Activated CD8-positive, alpha-beta T cell treated with anti-CD3 and anti-CD28 coated beads for 36 hours (primary cell): ENCODE measurements around the gene BEND6. TPM values are rescaled to one million over a fixed set of nuclear protein-coding genes. Genes with fewer than 3 reads are reported as not detected.

Source experiments
- ATAC-seq: fragments of 200-7000 bp; cut with Tn5 transposase; one replicate; pipeline ENCODE4 v1.10.0; 2021; ENCODE audit warnings: mild to moderate bottlenecking, moderate library complexity
- CTCF ChIA-PET: fragments of 350-600 bp; sonication (Branson Sonifier 250); formaldehyde crosslinking; loops from one replicate; lab custom pipeline; 2021; ENCODE audit warnings: antibody characterized with exemption; lab: Charles Lee
- POLR2A ChIA-PET: fragments of 350-600 bp; sonication (Branson Sonifier 250); formaldehyde crosslinking; loops from one replicate; lab custom pipeline; 2021; ENCODE audit warnings: antibody characterized with exemption; lab: Charles Lee
- DNase-seq: peaks from one replicate; pipeline ENCODE4 v3.0.0-alpha.2; 2020
- H3K27ac Mint-ChIP-seq: one replicate; pipeline ENCODE4 v1.8.0; 2021; ENCODE audit warnings: mild to moderate bottlenecking, mixed read lengths
- H3K27me3 Mint-ChIP-seq: one replicate; pipeline ENCODE4 v1.8.0; 2021; ENCODE audit warnings: mixed read lengths
- H3K36me3 Mint-ChIP-seq: one replicate; pipeline ENCODE4 v1.8.0; 2021; ENCODE audit warnings: low read depth, mixed read lengths
- H3K4me1 Mint-ChIP-seq: one replicate; pipeline ENCODE4 v1.8.0; 2021; ENCODE audit warnings: low read depth, mixed read lengths
- H3K4me3 Mint-ChIP-seq: one replicate; pipeline ENCODE4 v1.8.0; 2021; ENCODE audit warnings: mild to moderate bottlenecking, moderate library complexity, mixed read lengths
- H3K9me3 Mint-ChIP-seq: one replicate; pipeline ENCODE4 v1.8.0; 2021; ENCODE audit warnings: mixed read lengths
- CTCF ChIP-seq: fragments of 200-600 bp; IDR thresholded peaks from one replicate; pipeline ENCODE4 v1.8.0; 2022; ENCODE audit warnings: antibody characterized with exemption, mild to moderate bottlenecking
- intact Hi-C: fragments of 100-400 bp; cut with micrococcal nuclease; formaldehyde crosslinking; loops from one replicate; pipeline ENCODE4 v1.10.0; 2022
- total RNA-seq, 2 experiments: library from RNA; stranded (reverse); gene quantifications; one replicate each; pipeline ENCODE4 v1.2.3, GENCODE V29; 2021

Gene BEND6
- total RNA-seq, 2 experiments from 2014 or later: not detected

DNA sequence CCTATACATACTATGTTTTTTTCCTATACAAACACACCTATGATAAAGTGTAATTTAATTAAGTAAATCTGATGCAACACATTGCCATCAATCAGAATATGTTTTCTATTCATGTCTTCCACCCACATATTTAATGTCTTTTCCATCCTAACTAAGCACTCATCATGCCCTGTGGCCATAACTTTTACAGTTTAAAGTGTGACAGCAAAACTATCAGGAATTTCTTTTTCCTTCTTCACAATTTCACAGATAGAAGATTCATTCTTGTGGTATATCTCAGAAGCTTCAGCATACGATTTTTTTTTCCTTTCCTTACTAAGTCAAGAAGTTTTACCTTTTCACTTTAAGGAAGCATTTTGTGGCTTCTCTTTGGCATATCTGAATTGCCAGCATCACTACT lies 7.0 kb upstream of the BEND6 start:
- no peak overlapping the region for H3K27ac Mint-ChIP-seq
- no peaks in the 10 kb centered on the region for H3K4me1 Mint-ChIP-seq
- DNase-seq (no peak), ATAC-seq (no peak)
- no peak overlapping the region for H3K4me3 Mint-ChIP-seq
- TF ChIP-seq CTCF: no peak
- intact Hi-C loops: no loop called here
- ChIA-PET CTCF (no interaction called here), POLR2A (no interaction called here)
- H3K9me3 Mint-ChIP-seq: no peaks in the 10 kb centered on the region
- H3K27me3 Mint-ChIP-seq: peaks cover 51% of the 10 kb centered on the region
- no peaks in the 10 kb centered on the region for H3K36me3 Mint-ChIP-seq

- TF ChIP-seq CTCF: no peak
- Mint-ChIP-seq H3K27me3 (peaks cover 62% of the 10 kb centered on the region), H3K9me3 (no peaks in the 10 kb centered on the region), H3K4me1 (peaks cover 6% of the 10 kb centered on the region), H3K36me3 (no peaks in the 10 kb centered on the region), H3K27ac (no peak overlapping the region), H3K4me3 (no peak overlapping the region)
- ATAC-seq (no peak), DNase-seq (no peak)
- intact Hi-C loops: no loop called here
- ChIA-PET CTCF (no interaction called here), POLR2A (no interaction called here)
Measured at GRCh38 chr6:56949265-56949664, 5.6 kb upstream of the BEND6 start.

GRCh38 chr6:56949925-56950495 lies 4.9 kb upstream of the BEND6 start:
- Mint-ChIP-seq H3K4me1 (peaks cover 8% of the 10 kb centered on the region), H3K27ac (no peak overlapping the region), H3K4me3 (no peak overlapping the region), H3K36me3 (no peaks in the 10 kb centered on the region), H3K9me3 (no peaks in the 10 kb centered on the region), H3K27me3 (peaks cover 61% of the 10 kb centered on the region)
- ATAC-seq (no peak), DNase-seq (no peak)
- intact Hi-C loops: no loop called here
- CTCF ChIA-PET: interaction anchor here (1.0 to 2.3 kb wide), 2 partner anchors 11 to 46 kb away, joined by 6 read pairs; no protein-coding TSS in a partner anchor
- POLR2A ChIA-PET: no interaction called here
- TF ChIP-seq CTCF: no peak

DNA sequence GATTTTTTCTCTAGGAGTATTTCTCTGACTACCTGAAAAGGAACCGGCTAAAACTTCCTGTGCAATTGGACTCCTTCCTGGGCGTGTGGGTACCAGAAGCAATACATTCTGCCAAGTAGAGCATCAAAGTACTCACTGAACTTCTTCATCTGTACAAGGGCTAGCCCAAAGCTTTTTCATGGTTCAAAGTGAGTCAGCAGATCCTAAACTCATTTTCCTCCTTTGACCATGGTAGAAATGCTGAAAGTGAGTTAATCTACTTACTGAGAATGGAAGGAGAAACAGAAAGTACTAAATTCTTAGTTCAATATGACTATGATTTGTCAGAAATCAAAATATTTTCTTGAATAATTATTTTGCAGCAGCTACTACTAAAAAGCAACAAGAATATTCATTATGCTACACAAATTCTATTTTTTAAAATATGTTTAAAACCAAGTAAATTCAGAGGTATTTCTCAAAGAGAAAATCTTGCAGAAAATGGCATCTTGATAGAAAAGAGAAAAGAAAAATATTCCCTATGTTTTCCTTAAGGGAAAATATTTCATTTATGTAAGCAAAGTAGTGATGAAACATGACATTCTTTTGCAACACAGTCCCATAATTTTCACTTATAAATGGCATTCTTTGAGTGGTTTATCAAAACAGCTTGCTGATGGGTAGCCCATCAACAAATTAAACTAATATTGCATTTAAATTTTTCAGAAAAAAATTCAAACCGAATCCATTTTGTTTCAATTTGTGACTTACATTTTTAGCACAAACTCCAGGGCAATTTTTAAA lies 3.7 kb upstream of the BEND6 start:
- ATAC-seq (no peak), DNase-seq (no peak)
- TF ChIP-seq CTCF: no peak
- no peaks in the 10 kb centered on the region for H3K36me3 Mint-ChIP-seq
- ChIA-PET POLR2A (interaction anchor here (1.1 kb wide), 1 partner anchor 12 kb away, joined by 3 read pairs; no protein-coding TSS in a partner anchor), CTCF (interaction anchor here (0.8 to 2.3 kb wide), 3 partner anchors 13 to 70 kb away, joined by 3 to 6 read pairs (median 6); no protein-coding TSS in a partner anchor)
- no peaks in the 10 kb centered on the region for H3K9me3 Mint-ChIP-seq
- H3K27ac Mint-ChIP-seq: no peak overlapping the region
- peaks cover 58% of the 10 kb centered on the region for H3K27me3 Mint-ChIP-seq
- intact Hi-C loops: no loop called here
- peaks cover 16% of the 10 kb centered on the region for H3K4me1 Mint-ChIP-seq
- no peak overlapping the region for H3K4me3 Mint-ChIP-seq
